Activated CD4-positive, alpha-beta T cell treated with anti-CD3 and anti-CD28 coated beads, Interleukin-2, amount 10 ng/mL, durations not matched to agents 24 days and 14 days (primary cell): ENCODE data around the gene SERINC5. TPM values are rescaled to one million over a fixed set of nuclear protein-coding genes. Genes with fewer than 3 reads are reported as not detected.
A peak's percentile ranks its signal among the peaks of the same experiment; 100 is the strongest.

Source experiments
- DNase-seq: peaks from one replicate; pipeline ENCODE4 v3.0.0; 2022
- H3K27ac Mint-ChIP-seq: one replicate; pipeline ENCODE4 v1.8.0; 2022; ENCODE audit warnings: mild to moderate bottlenecking, mixed read lengths
- H3K27me3 Mint-ChIP-seq: one replicate; pipeline ENCODE4 v1.8.0; 2022; ENCODE audit warnings: mixed read lengths
- H3K36me3 Mint-ChIP-seq: one replicate; pipeline ENCODE4 v1.8.0; 2022; ENCODE audit warnings: low read depth, mild to moderate bottlenecking, mixed read lengths
- H3K4me1 Mint-ChIP-seq: one replicate; pipeline ENCODE4 v1.8.0; 2021; ENCODE audit warnings: mixed read lengths
- H3K4me3 Mint-ChIP-seq: one replicate; pipeline ENCODE4 v1.8.0; 2022; ENCODE audit warnings: mild to moderate bottlenecking, moderate library complexity, mixed read lengths
- H3K9me3 Mint-ChIP-seq: one replicate; pipeline ENCODE4 v1.8.0; 2021; ENCODE audit warnings: mixed read lengths
- intact Hi-C: fragments of 100-400 bp; cut with micrococcal nuclease; formaldehyde crosslinking; loops from one replicate; pipeline ENCODE4 v1.15.1; 2023
- total RNA-seq: library from RNA; stranded (reverse); gene quantifications from 2 replicates; pipeline ENCODE4 v1.2.3, GENCODE V29; 2022

SERINC5 gene
- total RNA-seq, 1 donor from 2014 or later: 21.3 TPM

- Mint-ChIP-seq H3K4me1 (peaks cover 33% of the 10 kb centered on the region), H3K9me3 (no peaks in the 10 kb centered on the region), H3K4me3 (no peak overlapping the region), H3K36me3 (peaks cover 70% of the 10 kb centered on the region), H3K27me3 (no peaks in the 10 kb centered on the region), H3K27ac (no peak overlapping the region)
- intact Hi-C loops: no loop called here
- no peak for DNase-seq
Measured at GRCh38 chr5:80153586-80154126, 102.2 kb downstream of the SERINC5 start.

- Mint-ChIP-seq H3K27ac (peak overlapping the region; percentile 56), H3K4me3 (peak overlapping the region; percentile 51), H3K27me3 (no peaks in the 10 kb centered on the region), H3K4me1 (peaks cover 33% of the 10 kb centered on the region), H3K36me3 (peaks cover 64% of the 10 kb centered on the region), H3K9me3 (no peaks in the 10 kb centered on the region)
- intact Hi-C loops: no loop called here
- DNase-seq: no peak
Measured at GRCh38 chr5:80152778-80153177, 103.1 kb downstream of the SERINC5 start.

GRCh38 chr5:80151890-80152289, 104.0 kb downstream of the SERINC5 start:
- Mint-ChIP-seq H3K36me3 (peaks cover 63% of the 10 kb centered on the region), H3K4me3 (no peak overlapping the region), H3K27me3 (no peaks in the 10 kb centered on the region), H3K9me3 (no peaks in the 10 kb centered on the region), H3K27ac (no peak overlapping the region), H3K4me1 (peaks cover 33% of the 10 kb centered on the region)
- no peak for DNase-seq
- intact Hi-C loops: no loop called here

- peaks cover 30% of the 10 kb centered on the region for H3K4me1 Mint-ChIP-seq
- H3K36me3 Mint-ChIP-seq: peaks cover 63% of the 10 kb centered on the region
- H3K27ac Mint-ChIP-seq: peak overlapping the region; percentile 17
- no peak for DNase-seq
- H3K4me3 Mint-ChIP-seq: no peak overlapping the region
- no peaks in the 10 kb centered on the region for H3K27me3 Mint-ChIP-seq
- H3K9me3 Mint-ChIP-seq: no peaks in the 10 kb centered on the region
- intact Hi-C loops: no loop called here
Measured at GRCh38 chr5:80150731-80151130, 105.1 kb downstream of the SERINC5 start.

- intact Hi-C loops: no loop called here
- H3K27me3 Mint-ChIP-seq: no peaks in the 10 kb centered on the region
- H3K9me3 Mint-ChIP-seq: no peaks in the 10 kb centered on the region
- peak overlapping the region; percentile 41 for H3K27ac Mint-ChIP-seq
- no peak for DNase-seq
- H3K36me3 Mint-ChIP-seq: peaks cover 65% of the 10 kb centered on the region
- no peak overlapping the region for H3K4me3 Mint-ChIP-seq
- peaks cover 28% of the 10 kb centered on the region for H3K4me1 Mint-ChIP-seq
Measured at GRCh38 chr5:80149161-80149609, 106.7 kb downstream of the SERINC5 start.

GRCh38 chr5:80147119-80147815, 108.6 kb downstream of the SERINC5 start:
- no peak overlapping the region for H3K4me3 Mint-ChIP-seq
- H3K27ac Mint-ChIP-seq: peak overlapping the region; percentile 8
- no peaks in the 10 kb centered on the region for H3K9me3 Mint-ChIP-seq
- H3K36me3 Mint-ChIP-seq: peaks cover 73% of the 10 kb centered on the region
- no peak for DNase-seq
- H3K27me3 Mint-ChIP-seq: no peaks in the 10 kb centered on the region
- intact Hi-C loops: no loop called here
- H3K4me1 Mint-ChIP-seq: peaks cover 26% of the 10 kb centered on the region

- Mint-ChIP-seq H3K27me3 (no peaks in the 10 kb centered on the region), H3K27ac (no peak overlapping the region), H3K9me3 (no peaks in the 10 kb centered on the region), H3K4me1 (peaks cover 29% of the 10 kb centered on the region), H3K36me3 (peaks cover 61% of the 10 kb centered on the region), H3K4me3 (no peak overlapping the region)
- intact Hi-C loops: no loop called here
- DNase-seq: no peak
Measured at GRCh38 chr5:80146046-80146445, 109.8 kb downstream of the SERINC5 start.

- no peak overlapping the region for H3K4me3 Mint-ChIP-seq
- peaks cover 37% of the 10 kb centered on the region for H3K4me1 Mint-ChIP-seq
- H3K36me3 Mint-ChIP-seq: peaks cover 46% of the 10 kb centered on the region
- intact Hi-C loops: no loop called here
- no peaks in the 10 kb centered on the region for H3K9me3 Mint-ChIP-seq
- DNase-seq: no peak
- H3K27ac Mint-ChIP-seq: no peak overlapping the region
- H3K27me3 Mint-ChIP-seq: no peaks in the 10 kb centered on the region
Measured at GRCh38 chr5:80143491-80143890, 112.4 kb downstream of the SERINC5 start.

- Mint-ChIP-seq H3K27me3 (no peaks in the 10 kb centered on the region), H3K9me3 (no peaks in the 10 kb centered on the region), H3K27ac (peak overlapping the region; percentile 84), H3K4me1 (peaks cover 39% of the 10 kb centered on the region), H3K4me3 (no peak overlapping the region), H3K36me3 (peaks cover 47% of the 10 kb centered on the region)
- intact Hi-C loops: no loop called here
- DNase-seq: no peak
Measured at GRCh38 chr5:80142996-80143395, 112.9 kb downstream of the SERINC5 start.

- H3K4me3 Mint-ChIP-seq: no peak overlapping the region
- H3K36me3 Mint-ChIP-seq: peaks cover 39% of the 10 kb centered on the region
- peak overlapping the region; percentile 84 for H3K27ac Mint-ChIP-seq
- intact Hi-C loops: no loop called here
- no peaks in the 10 kb centered on the region for H3K9me3 Mint-ChIP-seq
- DNase-seq: no peak
- H3K4me1 Mint-ChIP-seq: peaks cover 47% of the 10 kb centered on the region
- no peaks in the 10 kb centered on the region for H3K27me3 Mint-ChIP-seq
Measured at GRCh38 chr5:80141681-80142080, 114.2 kb downstream of the SERINC5 start.

- intact Hi-C loops: no loop called here
- H3K27me3 Mint-ChIP-seq: no peaks in the 10 kb centered on the region
- H3K4me3 Mint-ChIP-seq: no peak overlapping the region
- H3K9me3 Mint-ChIP-seq: no peaks in the 10 kb centered on the region
- DNase-seq: no peak
- H3K4me1 Mint-ChIP-seq: peaks cover 51% of the 10 kb centered on the region
- peak overlapping the region; percentile 84 for H3K27ac Mint-ChIP-seq
- H3K36me3 Mint-ChIP-seq: peaks cover 40% of the 10 kb centered on the region
Measured at GRCh38 chr5:80141147-80141671, 114.6 kb downstream of the SERINC5 start.

- H3K4me3 Mint-ChIP-seq: peak overlapping the region; percentile 61
- no peaks in the 10 kb centered on the region for H3K9me3 Mint-ChIP-seq
- no peak for DNase-seq
- H3K27ac Mint-ChIP-seq: peak overlapping the region; percentile 84
- H3K4me1 Mint-ChIP-seq: peaks cover 58% of the 10 kb centered on the region
- peaks cover 34% of the 10 kb centered on the region for H3K36me3 Mint-ChIP-seq
- intact Hi-C loops: loop anchor here (1.0 kb wide), 1 partner anchor 14 kb away; no protein-coding TSS in a partner anchor
- no peaks in the 10 kb centered on the region for H3K27me3 Mint-ChIP-seq
Measured at GRCh38 chr5:80140496-80140895, 115.4 kb downstream of the SERINC5 start.

- peak overlapping the region; percentile 84 for H3K27ac Mint-ChIP-seq
Measured at GRCh38 chr5:80139466-80139972, 116.3 kb downstream of the SERINC5 start.

GRCh38 chr5:80138486-80138885, 117.4 kb downstream of the SERINC5 start:
- no peaks in the 10 kb centered on the region for H3K9me3 Mint-ChIP-seq
- intact Hi-C loops: loop anchor here (2.0 to 10.0 kb wide), 2 partner anchors 52 to 266 kb away; partner anchors contain the start of gene ZFYVE16
- H3K27me3 Mint-ChIP-seq: no peaks in the 10 kb centered on the region

More at GRCh38 chr5:80139466-80139972, 116.3 kb downstream of the SERINC5 start:
- H3K36me3 Mint-ChIP-seq: peaks cover 28% of the 10 kb centered on the region
- peak; percentile 66 for DNase-seq
- intact Hi-C loops: loop anchor here (2.0 to 10.0 kb wide), 2 partner anchors 51 to 265 kb away; partner anchors contain the start of gene ZFYVE16
- H3K27me3 Mint-ChIP-seq: no peaks in the 10 kb centered on the region
- peak overlapping the region; percentile 61 for H3K4me3 Mint-ChIP-seq
- H3K4me1 Mint-ChIP-seq: peaks cover 67% of the 10 kb centered on the region
- H3K9me3 Mint-ChIP-seq: no peaks in the 10 kb centered on the region

More at GRCh38 chr5:80138486-80138885, 117.4 kb downstream of the SERINC5 start:
- Mint-ChIP-seq H3K27ac (no peak overlapping the region), H3K36me3 (peaks cover 19% of the 10 kb centered on the region), H3K4me1 (peaks cover 75% of the 10 kb centered on the region), H3K4me3 (no peak overlapping the region)
- DNase-seq: no peak
